Hepatocyte (in vitro differentiated cells): ENCODE results near the gene UBASH3A. TPM values are rescaled to one million over a fixed set of nuclear protein-coding genes. Genes with fewer than 3 reads are reported as not detected.

Source experiments
- DNase-seq: peaks from one replicate; pipeline ENCODE4 v3.0.0-alpha.2; 2016; ENCODE audit warnings: low spot score
- H2AFZ ChIP-seq: fragments of 200-600 bp; sonication (generic); 2 replicates; pipeline ENCODE4 v1.6.0; 2016; ENCODE audit warnings: antibody characterized with exemption, mild to moderate bottlenecking
- H3K27ac ChIP-seq: fragments of 200-600 bp; sonication (generic); 2 replicates; pipeline ENCODE4 v1.5.1; 2016; ENCODE audit warnings: mild to moderate bottlenecking
- H3K27me3 ChIP-seq: fragments of 200-600 bp; sonication (generic); 2 replicates; pipeline ENCODE4 v1.6.1; 2016
- H3K36me3 ChIP-seq: fragments of 200-600 bp; sonication (generic); replicated peaks from 2 replicates; pipeline ENCODE4 v1.5.1; 2016; ENCODE audit warnings: low read depth; ENCODE audit not compliant: insufficient read depth
- H3K4me1 ChIP-seq: fragments of 200-600 bp; sonication (generic); 2 replicates; pipeline ENCODE4 v1.5.1; 2016; ENCODE audit warnings: mild to moderate bottlenecking, moderate library complexity; ENCODE audit not compliant: insufficient read depth
- H3K4me2 ChIP-seq: fragments of 200-600 bp; sonication (generic); 2 replicates; pipeline ENCODE4 v1.6.0; 2016
- H3K4me3 ChIP-seq: fragments of 200-600 bp; sonication (generic); 2 replicates; pipeline ENCODE4 v1.5.1; 2016; ENCODE audit warnings: mild to moderate bottlenecking
- H3K79me2 ChIP-seq: fragments of 200-600 bp; sonication (generic); 2 replicates; pipeline ENCODE4 v1.6.0; 2017; ENCODE audit warnings: mild to moderate bottlenecking
- H3K9me2 ChIP-seq: fragments of 200-600 bp; sonication (generic); replicated peaks from 2 replicates; pipeline ENCODE4 v1.6.0; 2017; ENCODE audit warnings: mild to moderate bottlenecking; ENCODE audit not compliant: insufficient read depth
- H3K9me3 ChIP-seq: fragments of 200-600 bp; sonication (generic); 2 replicates; pipeline ENCODE4 v1.5.1; 2016; ENCODE audit warnings: low read depth, mild to moderate bottlenecking
- H4K20me1 ChIP-seq: fragments of 200-600 bp; sonication (generic); 2 replicates; pipeline ENCODE4 v1.6.0; 2016; ENCODE audit warnings: mild to moderate bottlenecking; ENCODE audit not compliant: insufficient read depth, poor library complexity, severe bottlenecking
- EZH2 ChIP-seq: fragments of 200-600 bp; sonication (generic); IDR thresholded peaks from 2 replicates; pipeline ENCODE4 v1.6.1; 2016; ENCODE audit warnings: antibody characterized with exemption, mild to moderate bottlenecking, borderline replicate concordance
- EZH2phosphoT487 ChIP-seq: fragments of 200-600 bp; sonication (generic); IDR thresholded peaks from one replicate; pipeline ENCODE4 v1.6.1; 2018; ENCODE audit warnings: antibody characterized with exemption, mild to moderate bottlenecking, low read depth, moderate library complexity; ENCODE audit not compliant: unreplicated experiment, severe bottlenecking
- WGBS: methylation state at CpG from one replicate; pipeline ENCODE4 v1.1.6; 2016; ENCODE audit warnings: low lambda C conversion rate; ENCODE audit errors: missing lambda C conversion rate; 5-methylcytosine and 5-hydroxymethylcytosine counted together
- polyA plus RNA-seq: library from polyadenylated mRNA; unstranded; fragments of >200 nt; fragmentation: Nextera tagmentation; extraction: Ambion mirVana; gene quantifications from 2 replicates; pipeline ENCODE4 v1.2.1, GENCODE V29; 2016
- total RNA-seq: library from RNA; depleted of rRNA; stranded (reverse); fragments of >200 nt; gene quantifications from 2 replicates; pipeline ENCODE4 v1.2.3, GENCODE V29; 2014
- TF ChIP-seq, protein P1 (sequence below): fragments of 200-600 bp; sonication (generic); IDR thresholded peaks from 2 replicates; pipeline ENCODE4 v1.5.1; 2016; ENCODE audit warnings: antibody characterized with exemption, mild to moderate bottlenecking; ENCODE audit not compliant: poor library complexity

Gene UBASH3A
- total and polyA plus RNA-seq, 2 experiments from 2014 or later = not detected

DNA sequence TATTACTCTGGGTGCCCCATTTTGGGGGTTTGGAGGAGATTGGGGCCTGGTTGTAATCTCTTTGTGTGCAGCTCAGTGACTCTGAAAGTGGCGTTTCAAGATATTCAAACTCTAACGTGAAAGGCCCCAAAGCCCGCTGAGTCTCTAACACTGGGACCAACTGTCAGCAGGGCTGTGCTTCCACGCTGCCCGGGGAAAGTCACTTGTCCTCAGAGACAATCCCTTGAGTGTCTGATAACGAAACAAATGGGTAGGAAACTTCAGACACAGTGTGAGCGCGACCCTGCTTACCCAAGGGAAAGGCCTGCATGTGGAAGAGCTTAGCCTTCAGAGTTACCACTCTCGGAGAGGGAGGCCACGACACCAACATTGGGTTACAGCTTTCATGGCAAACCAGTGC is 837 bp downstream of the UBASH3A start:
- H3K36me3 ChIP-seq = no peaks in the 10 kb centered on the region
- H3K4me1 ChIP-seq = peaks cover 11% of the 10 kb centered on the region
- no peak overlapping the region for H2AFZ ChIP-seq
- H3K4me3 ChIP-seq = no peak overlapping the region
- no peak overlapping the region for H3K27ac ChIP-seq
- no peak for DNase-seq
- H3K9me3 ChIP-seq = no peaks in the 10 kb centered on the region
- no peaks in the 10 kb centered on the region for H4K20me1 ChIP-seq
- TF ChIP-seq, protein P1, sequence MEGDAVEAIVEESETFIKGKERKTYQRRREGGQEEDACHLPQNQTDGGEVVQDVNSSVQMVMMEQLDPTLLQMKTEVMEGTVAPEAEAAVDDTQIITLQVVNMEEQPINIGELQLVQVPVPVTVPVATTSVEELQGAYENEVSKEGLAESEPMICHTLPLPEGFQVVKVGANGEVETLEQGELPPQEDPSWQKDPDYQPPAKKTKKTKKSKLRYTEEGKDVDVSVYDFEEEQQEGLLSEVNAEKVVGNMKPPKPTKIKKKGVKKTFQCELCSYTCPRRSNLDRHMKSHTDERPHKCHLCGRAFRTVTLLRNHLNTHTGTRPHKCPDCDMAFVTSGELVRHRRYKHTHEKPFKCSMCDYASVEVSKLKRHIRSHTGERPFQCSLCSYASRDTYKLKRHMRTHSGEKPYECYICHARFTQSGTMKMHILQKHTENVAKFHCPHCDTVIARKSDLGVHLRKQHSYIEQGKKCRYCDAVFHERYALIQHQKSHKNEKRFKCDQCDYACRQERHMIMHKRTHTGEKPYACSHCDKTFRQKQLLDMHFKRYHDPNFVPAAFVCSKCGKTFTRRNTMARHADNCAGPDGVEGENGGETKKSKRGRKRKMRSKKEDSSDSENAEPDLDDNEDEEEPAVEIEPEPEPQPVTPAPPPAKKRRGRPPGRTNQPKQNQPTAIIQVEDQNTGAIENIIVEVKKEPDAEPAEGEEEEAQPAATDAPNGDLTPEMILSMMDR = no peak
- TF ChIP-seq EZH2phosphoT487 = no peak
- TF ChIP-seq EZH2 = no peak
- H3K9me2 ChIP-seq = no peaks in the 10 kb centered on the region
- no peaks in the 10 kb centered on the region for H3K79me2 ChIP-seq
- no peak overlapping the region for H3K4me2 ChIP-seq
- no peaks in the 10 kb centered on the region for H3K27me3 ChIP-seq
- WGBS = 89% methylated on average over 10 of the region's 10 CpGs

DNA sequence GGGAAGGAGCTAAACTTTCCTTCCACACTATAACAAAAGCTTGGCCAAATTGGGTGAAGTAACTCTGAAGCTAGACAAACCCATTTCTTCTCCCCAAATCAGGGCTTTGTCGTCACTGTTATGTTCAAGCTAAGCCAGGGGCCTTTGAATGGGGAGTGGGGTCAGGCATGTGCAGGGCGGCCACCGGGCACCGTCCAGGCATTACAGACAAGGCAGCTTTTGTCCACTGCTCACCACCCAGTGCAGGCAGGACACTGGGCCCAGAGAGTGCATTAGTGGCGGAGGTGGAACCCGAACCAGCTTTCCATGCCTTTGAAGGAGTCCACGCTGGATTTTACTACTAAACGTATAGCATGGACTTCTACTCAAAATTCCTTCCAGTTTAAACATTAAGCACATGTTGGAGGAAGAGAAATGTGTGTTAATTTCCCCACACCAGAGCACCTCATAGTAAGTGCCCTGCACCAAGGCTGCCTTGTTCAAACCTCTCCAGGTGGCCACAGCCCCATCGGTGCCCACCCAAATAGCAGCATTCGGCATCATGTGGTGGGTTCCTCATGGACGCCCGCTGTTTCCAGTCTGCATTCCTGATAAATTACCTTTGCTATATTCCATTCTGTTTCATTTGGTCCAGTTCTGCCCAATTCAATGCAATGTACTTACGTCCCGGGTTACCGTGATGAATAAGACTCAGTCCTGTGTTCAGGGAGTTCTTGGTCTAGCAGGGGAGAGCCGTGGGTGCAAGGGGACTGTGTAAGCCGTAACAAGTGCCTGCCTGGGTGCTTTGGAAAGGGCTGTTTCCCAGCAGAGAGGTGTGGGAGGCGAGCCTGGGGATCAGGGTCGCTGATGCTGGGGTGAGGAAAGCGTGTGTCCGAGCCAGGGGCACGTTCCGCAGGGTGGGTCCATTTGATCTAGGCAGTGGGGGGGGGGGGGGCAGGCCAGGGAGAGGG is 1.6 kb downstream of the UBASH3A start:
- Histone ChIP-seq H3K27ac (no peak overlapping the region), H3K9me2 (no peaks in the 10 kb centered on the region), H3K36me3 (no peaks in the 10 kb centered on the region), H3K4me3 (no peak overlapping the region), H3K27me3 (no peaks in the 10 kb centered on the region), H3K4me2 (no peak overlapping the region), H3K79me2 (no peaks in the 10 kb centered on the region), H3K9me3 (no peaks in the 10 kb centered on the region), H2AFZ (no peak overlapping the region), H3K4me1 (peaks cover 11% of the 10 kb centered on the region), H4K20me1 (no peaks in the 10 kb centered on the region)
- TF ChIP-seq, protein P1 = no peak
- no peak for TF ChIP-seq EZH2phosphoT487
- no peak for TF ChIP-seq EZH2
- DNase-seq = no peak
- WGBS = 96% methylated on average over 23 of the region's 23 CpGs

DNA sequence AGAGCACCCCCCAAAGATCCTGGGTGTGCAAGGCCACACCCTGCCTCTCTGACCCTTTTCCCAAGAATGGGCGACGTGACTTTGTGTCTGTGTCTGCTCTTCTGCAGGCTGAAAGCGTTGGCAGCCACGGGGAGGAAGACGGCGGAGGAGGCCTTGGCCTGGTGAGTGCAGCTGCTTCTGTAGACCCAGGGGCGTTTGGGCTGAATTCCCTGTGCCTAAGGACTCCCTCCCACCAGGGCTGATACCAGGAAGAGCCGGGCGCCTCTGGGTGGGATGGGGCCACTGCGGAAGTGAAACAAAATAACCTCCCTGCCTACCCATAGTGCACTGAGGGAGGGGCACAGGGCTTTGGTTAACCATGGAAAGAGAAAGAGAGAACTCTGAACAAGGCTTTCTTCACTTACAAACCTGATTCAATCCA is 2.5 kb downstream of the UBASH3A start:
- Histone ChIP-seq H3K79me2 (no peaks in the 10 kb centered on the region), H3K27ac (no peak overlapping the region), H3K9me3 (no peaks in the 10 kb centered on the region)

More for the DNA sequence above, 2.5 kb downstream of the UBASH3A start:
- no peak for DNase-seq
- WGBS = 82% methylated on average over 10 of the region's 10 CpGs
- Histone ChIP-seq H3K36me3 (no peaks in the 10 kb centered on the region), H2AFZ (no peak overlapping the region), H3K4me1 (peaks cover 11% of the 10 kb centered on the region), H4K20me1 (no peaks in the 10 kb centered on the region), H3K27me3 (no peaks in the 10 kb centered on the region), H3K4me2 (no peak overlapping the region), H3K4me3 (no peak overlapping the region), H3K9me2 (no peaks in the 10 kb centered on the region)
- TF ChIP-seq EZH2phosphoT487 (no peak), EZH2 (no peak)
- TF ChIP-seq, protein P1 = no peak
